Lower leg skin (tissue), 3 donors: Measurements from ENCODE around the gene CDH22.

Source experiments
- CTCF ChIP-seq, 3 donors: fragments of 450-650 bp; IDR thresholded peaks; one replicate each; pipeline ENCODE4 v1.5.1; 2016; ENCODE audit warnings: antibody characterized with exemption in 3 of 3, mild to moderate bottlenecking in 3 of 3, moderate library complexity in 2 of 3
- POLR2A ChIP-seq, 2 donors: fragments of 450-650 bp; IDR thresholded peaks; one replicate each; pipeline ENCODE4 v1.6.1; 2016 to 2017; ENCODE audit warnings: antibody characterized with exemption in 2 of 2, mild to moderate bottlenecking in 1 of 2, moderate library complexity in 1 of 2

GRCh38 chr20:46164254-46164653 is 144.0 kb downstream of the CDH22 start:
- no peak for TF ChIP-seq CTCF (IDR thresholded peaks at IDR 0.05)
- no peak for TF ChIP-seq POLR2A (IDR thresholded peaks at IDR 0.05)
